Osteoblast (primary cell): Measurements from ENCODE around the gene RIC8B. TPM values are rescaled to one million over a fixed set of nuclear protein-coding genes. Genes with fewer than 3 reads are reported as not detected.

Experiments
- DNase-seq: peaks from one replicate; pipeline ENCODE4 v3.0.0; 2011; ENCODE audit warnings: low spot score, mixed read lengths; ENCODE audit not compliant: insufficient read length; ENCODE audit errors: missing footprints
- H2AFZ ChIP-seq: 2 replicates; pipeline ENCODE4 v1.6.0; 2011; ENCODE audit warnings: mild to moderate bottlenecking, low read length
- H3K27ac ChIP-seq: 2 replicates; pipeline ENCODE4 v1.5.1; 2011; ENCODE audit warnings: mild to moderate bottlenecking, low read depth, low read length, moderate library complexity
- H3K27me3 ChIP-seq: 2 replicates; pipeline ENCODE4 v1.6.0; 2012; ENCODE audit warnings: mild to moderate bottlenecking, control low read depth, inconsistent platforms, low read length, moderate library complexity; ENCODE audit not compliant: insufficient read depth
- H3K36me3 ChIP-seq: 2 replicates; pipeline ENCODE4 v1.5.1; 2011; ENCODE audit warnings: mild to moderate bottlenecking, low read length, control low read depth, moderate library complexity; ENCODE audit not compliant: insufficient read depth
- H3K4me1 ChIP-seq: 2 replicates; pipeline ENCODE4 v1.5.1; 2011; ENCODE audit warnings: mild to moderate bottlenecking, low read length, control low read depth, moderate library complexity; ENCODE audit not compliant: insufficient read depth
- H3K4me2 ChIP-seq: 2 replicates; pipeline ENCODE4 v1.6.0; 2011; ENCODE audit warnings: mild to moderate bottlenecking, low read length; ENCODE audit not compliant: insufficient read depth
- H3K4me3 ChIP-seq: fragments of 200-600 bp; sonication (generic); 3 replicates; pipeline ENCODE4 v1.5.1; 2012; ENCODE audit warnings: mild to moderate bottlenecking, low read length, inconsistent platforms; ENCODE audit not compliant: insufficient read depth
- H3K79me2 ChIP-seq: 2 replicates; pipeline ENCODE4 v1.6.0; 2012; ENCODE audit warnings: mild to moderate bottlenecking, low read length, control low read depth, inconsistent platforms; ENCODE audit not compliant: insufficient read depth
- H3K9me3 ChIP-seq: 2 replicates; pipeline ENCODE4 v1.5.1; 2011; ENCODE audit warnings: low read depth, low read length, control low read depth
- H4K20me1 ChIP-seq: 2 replicates; pipeline ENCODE4 v1.6.0; 2012; ENCODE audit warnings: mild to moderate bottlenecking, low read length, control low read depth; ENCODE audit not compliant: insufficient read depth
- CTCF ChIP-seq: IDR thresholded peaks from 2 replicates; pipeline ENCODE4 v1.5.1; 2011; ENCODE audit warnings: mild to moderate bottlenecking, low read depth, low read length, moderate library complexity; ENCODE audit errors: extremely low read depth
- total RNA-seq: library from RNA; depleted of rRNA; stranded (reverse); fragments of >200 nt; gene quantifications from 2 replicates; pipeline ENCODE4 v1.2.3, GENCODE V29; 2012

Gene RIC8B
- total RNA-seq, 1 donor, result 13.4 TPM

- Histone ChIP-seq H3K36me3 (no peaks in the 10 kb centered on the region), H3K4me2 (no peak overlapping the region), H2AFZ (no peak overlapping the region), H3K27me3 (no peaks in the 10 kb centered on the region), H3K4me3 (no peak overlapping the region), H3K4me1 (peaks cover 20% of the 10 kb centered on the region), H3K27ac (no peak overlapping the region), H3K79me2 (peaks cover 64% of the 10 kb centered on the region), H4K20me1 (no peaks in the 10 kb centered on the region), H3K9me3 (no peaks in the 10 kb centered on the region)
- DNase-seq, result no peak
- TF ChIP-seq CTCF, result no peak
Observed at GRCh38 chr12:106776897-106777296, 2.4 kb downstream of the RIC8B start.

GRCh38 chr12:106780010-106780631 is 5.6 kb downstream of the RIC8B start:
- no peak for TF ChIP-seq CTCF
- no peak overlapping the region for H3K4me3 ChIP-seq
- H3K4me2 ChIP-seq, result no peak overlapping the region
- peaks cover 84% of the 10 kb centered on the region for H3K79me2 ChIP-seq
- H2AFZ ChIP-seq, result no peak overlapping the region
- DNase-seq, result peak; percentile 74
- H3K4me1 ChIP-seq, result peaks cover 12% of the 10 kb centered on the region
- no peaks in the 10 kb centered on the region for H3K36me3 ChIP-seq
- H3K27me3 ChIP-seq, result no peaks in the 10 kb centered on the region
- no peak overlapping the region for H3K27ac ChIP-seq
- H4K20me1 ChIP-seq, result peaks cover 5% of the 10 kb centered on the region
- H3K9me3 ChIP-seq, result no peaks in the 10 kb centered on the region

GRCh38 chr12:106782619-106783018 is 8.1 kb downstream of the RIC8B start:
- no peaks in the 10 kb centered on the region for H3K27me3 ChIP-seq
- H2AFZ ChIP-seq, result no peak overlapping the region
- H3K4me3 ChIP-seq, result no peak overlapping the region
- H4K20me1 ChIP-seq, result peaks cover 5% of the 10 kb centered on the region
- no peak for TF ChIP-seq CTCF
- H3K4me1 ChIP-seq, result peaks cover 6% of the 10 kb centered on the region
- H3K36me3 ChIP-seq, result peaks cover 4% of the 10 kb centered on the region
- no peak overlapping the region for H3K4me2 ChIP-seq
- H3K9me3 ChIP-seq, result no peaks in the 10 kb centered on the region
- H3K79me2 ChIP-seq, result peaks cover 59% of the 10 kb centered on the region
- DNase-seq, result peak; percentile 44
- peak overlapping the region; percentile 33 for H3K27ac ChIP-seq

GRCh38 chr12:106783515-106783914 is 9.0 kb downstream of the RIC8B start:
- TF ChIP-seq CTCF, result no peak
- peak overlapping the region; percentile 50 for H3K4me3 ChIP-seq
- peaks cover 5% of the 10 kb centered on the region for H4K20me1 ChIP-seq
- H3K79me2 ChIP-seq, result peaks cover 50% of the 10 kb centered on the region
- H3K4me1 ChIP-seq, result peaks cover 6% of the 10 kb centered on the region
- no peaks in the 10 kb centered on the region for H3K9me3 ChIP-seq
- peaks cover 4% of the 10 kb centered on the region for H3K36me3 ChIP-seq
- DNase-seq, result no peak
- no peaks in the 10 kb centered on the region for H3K27me3 ChIP-seq
- H3K4me2 ChIP-seq, result peak overlapping the region; percentile 72
- H3K27ac ChIP-seq, result peak overlapping the region; percentile 33
- H2AFZ ChIP-seq, result peak overlapping the region; percentile 37
